H1 (cell line): Measurements from ENCODE around the gene PALD1. TPM values are rescaled to one million over a fixed set of nuclear protein-coding genes. Genes with fewer than 3 reads are reported as not detected.

ENCODE experiments used
- CTCF ChIA-PET: fragments of 300-600 bp; sonication (Branson Sonifier 250); formaldehyde crosslinking; loops from one replicate; lab custom pipeline; 2021; ENCODE audit not compliant: partially characterized antibody; lab: Charles Lee
- POLR2A ChIA-PET: fragments of 300-600 bp; sonication (Branson Sonifier 250); formaldehyde crosslinking; loops from one replicate; lab custom pipeline; 2021; ENCODE audit warnings: inconsistent platforms; ENCODE audit not compliant: partially characterized antibody; lab: Charles Lee
- DNase-seq, 2 experiments: peaks; one replicate each; pipeline versions ENCODE4 v3.0.0 to v3.0.0-alpha.2; 2010 to 2022; ENCODE audit warnings: low spot score in 2 of 2, low read depth in 1 of 2, mixed read lengths in 1 of 2
- FAIRE-seq: peaks from 2 replicates; lab custom pipeline; 2011; peaks lifted over from hg19 to GRCh38; lab: Jason Lieb, UNC
- H2AFZ ChIP-seq: 2 replicates; pipeline ENCODE4 v1.8.1; 2012; ENCODE audit warnings: low read length, inconsistent platforms
- H2AK5ac ChIP-seq: 2 replicates; pipeline ENCODE4 v1.6.1; 2013; ENCODE audit warnings: low read depth, low read length
- H2BK120ac ChIP-seq: replicated peaks from 2 replicates; pipeline ENCODE3; 2013; ENCODE audit warnings: low read depth, low read length, inconsistent platforms
- H2BK12ac ChIP-seq: 2 replicates; pipeline ENCODE4 v1.6.1; 2013; ENCODE audit warnings: low read depth, low read length
- H2BK15ac ChIP-seq: 2 replicates; pipeline ENCODE4 v1.6.1; 2013; ENCODE audit warnings: low read length
- H2BK20ac ChIP-seq: 2 replicates; pipeline ENCODE4 v1.6.1; 2013; ENCODE audit warnings: low read length
- H2BK5ac ChIP-seq: 2 replicates; pipeline ENCODE4 v1.6.1; 2013; ENCODE audit warnings: low read depth, low read length
- H3K14ac ChIP-seq: 2 replicates; pipeline ENCODE4 v1.6.1; 2013; ENCODE audit warnings: inconsistent platforms; ENCODE audit not compliant: insufficient read length
- H3K18ac ChIP-seq: 2 replicates; pipeline ENCODE4 v1.6.1; 2013; ENCODE audit warnings: low read length; ENCODE audit errors: extremely low read depth
- H3K23ac ChIP-seq: 2 replicates; pipeline ENCODE4 v1.6.1; 2013; ENCODE audit warnings: inconsistent platforms; ENCODE audit not compliant: insufficient read length
- H3K23me2 ChIP-seq: 2 replicates; pipeline ENCODE4 v1.6.1; 2013; ENCODE audit warnings: low read depth, low read length
- H3K27ac ChIP-seq: 2 replicates; pipeline ENCODE4 v1.6.1; 2011; ENCODE audit warnings: low read depth, low read length, inconsistent platforms
- H3K27me3 ChIP-seq, 4 experiments: replicated peaks in 1 of 4; 1 replicate in 1 of 4; 2 replicates in 3 of 4; pipeline versions ENCODE4 v1.6.1 to v1.8.1; 2011 to 2013; ENCODE audit warnings: low read length in 3 of 4, mild to moderate bottlenecking in 3 of 4, inconsistent platforms in 2 of 4, mixed read lengths in 2 of 4, moderate library complexity in 1 of 4; ENCODE audit not compliant: control insufficient read depth in 3 of 4, insufficient read depth in 3 of 4; ENCODE audit errors: extremely low read depth in 1 of 4
- H3K36me3 ChIP-seq, 4 experiments: 2 replicates each; pipeline versions ENCODE4 v1.6.1 to v1.8.1; 2011 to 2013; ENCODE audit warnings: mild to moderate bottlenecking in 4 of 4, low read length in 3 of 4, moderate library complexity in 2 of 4, control low read depth in 1 of 4, inconsistent platforms in 1 of 4; ENCODE audit not compliant: insufficient read depth in 4 of 4, control insufficient read depth in 2 of 4
- H3K4ac ChIP-seq: replicated peaks from 2 replicates; pipeline ENCODE3; 2013; ENCODE audit warnings: low read length, low read depth, mixed read lengths, inconsistent platforms; ENCODE audit not compliant: insufficient read length
- H3K4me1 ChIP-seq, 4 experiments: replicated peaks in 1 of 4; 1 replicate in 1 of 4; 2 replicates in 3 of 4; pipeline versions ENCODE4 v1.6.1 to v1.8.1; 2011 to 2013; ENCODE audit warnings: low read length in 3 of 4, inconsistent platforms in 2 of 4, mixed read lengths in 1 of 4; ENCODE audit not compliant: insufficient read depth in 4 of 4, control insufficient read depth in 3 of 4
- H3K4me2 ChIP-seq, 2 experiments: 2 replicates each; pipeline versions ENCODE4 v1.6.1 to v1.8.1; 2011 to 2013; ENCODE audit warnings: low read depth in 2 of 2, low read length in 2 of 2, control low read depth in 1 of 2, inconsistent platforms in 1 of 2, mild to moderate bottlenecking in 1 of 2; ENCODE audit not compliant: insufficient read depth in 1 of 2
- H3K4me3 ChIP-seq, 4 experiments: fragments of 200-600, 300-600 bp in 1 of 4; sonication (generic), shearing (Covaris generic), sonication (Bioruptor Twin) in 1 of 4; 2 replicates each; pipeline versions ENCODE4 v1.5.1 to v1.8.1; 2011 to 2016; ENCODE audit warnings: low read length in 4 of 4, low read depth in 3 of 4, control low read depth in 2 of 4, inconsistent platforms in 2 of 4, mild to moderate bottlenecking in 2 of 4, mixed read lengths in 1 of 4, moderate library complexity in 1 of 4; ENCODE audit not compliant: insufficient read depth in 2 of 4; ENCODE audit errors: extremely low read depth in 1 of 4
- H3K56ac ChIP-seq: replicated peaks from 2 replicates; pipeline ENCODE3; 2013; ENCODE audit warnings: low read depth, mild to moderate bottlenecking, mixed read lengths, low read length, inconsistent platforms; ENCODE audit not compliant: insufficient read length
- H3K79me1 ChIP-seq: 2 replicates; pipeline ENCODE4 v1.6.1; 2013; ENCODE audit warnings: low read depth, low read length, control low read depth
- H3K79me2 ChIP-seq, 2 experiments: 2 replicates each; pipeline versions ENCODE4 v1.6.1 to v1.8.1; 2012 to 2013; ENCODE audit warnings: low read length in 2 of 2, mild to moderate bottlenecking in 2 of 2, inconsistent platforms in 1 of 2; ENCODE audit not compliant: insufficient read depth in 2 of 2, control insufficient read depth in 1 of 2
- H3K9ac ChIP-seq, 4 experiments: replicated peaks in 1 of 4; 1 replicate in 1 of 4; 2 replicates in 3 of 4; pipeline versions ENCODE4 v1.6.1 to v1.8.1; 2011 to 2013; ENCODE audit warnings: low read depth in 3 of 4, low read length in 3 of 4, control low read depth in 2 of 4, mild to moderate bottlenecking in 2 of 4, moderate library complexity in 2 of 4, inconsistent platforms in 1 of 4; ENCODE audit errors: extremely low read depth in 1 of 4
- H3K9me3 ChIP-seq, 2 experiments: 2 replicates each; pipeline versions ENCODE4 v1.6.1 to v1.8.1; 2012 to 2013; ENCODE audit warnings: mild to moderate bottlenecking in 2 of 2, moderate library complexity in 2 of 2, control low read depth in 1 of 2, inconsistent platforms in 1 of 2, low read depth in 1 of 2, low read length in 1 of 2, mixed read lengths in 1 of 2; ENCODE audit not compliant: insufficient read depth in 2 of 2
- H4K20me1 ChIP-seq, 2 experiments: replicated peaks in 1 of 2; 2 replicates each; pipeline versions ENCODE3 to v1.8.1; 2011 to 2013; ENCODE audit warnings: inconsistent platforms in 2 of 2, low read length in 2 of 2, mild to moderate bottlenecking in 1 of 2; ENCODE audit not compliant: insufficient read depth in 2 of 2, control insufficient read depth in 1 of 2
- H4K5ac ChIP-seq: 2 replicates; pipeline ENCODE4 v1.6.1; 2013; ENCODE audit warnings: low read length, low read depth, mixed read lengths, inconsistent platforms; ENCODE audit not compliant: insufficient read length
- H4K8ac ChIP-seq: 2 replicates; pipeline ENCODE4 v1.8.0; 2013; ENCODE audit warnings: mild to moderate bottlenecking, moderate library complexity, low read length, inconsistent platforms; ENCODE audit not compliant: insufficient read depth; ENCODE audit errors: extremely low read depth
- H4K91ac ChIP-seq: replicated peaks from 2 replicates; pipeline ENCODE3; 2013; ENCODE audit warnings: low read length, mixed read lengths, inconsistent platforms; ENCODE audit not compliant: insufficient read length
- BRCA1 ChIP-seq: IDR thresholded peaks from 2 replicates; pipeline ENCODE4 v1.6.1; 2012; ENCODE audit warnings: low read depth, low read length, improper control_type of control experiment
- CBX8 ChIP-seq: fragments of 300-800, 300-1000 bp; sonication (generic); IDR thresholded peaks from 2 replicates; pipeline ENCODE4 v1.7.1; 2016; ENCODE audit warnings: low read depth, low read length, borderline replicate concordance
- EZH2 ChIP-seq: fragments of 200-600 bp; sonication (generic); IDR thresholded peaks from 2 replicates; pipeline ENCODE4 v1.7.1; 2012; ENCODE audit warnings: low read depth, mild to moderate bottlenecking, moderate library complexity, low read length, inconsistent platforms; ENCODE audit not compliant: severe bottlenecking
- GTF2F1 ChIP-seq: IDR thresholded peaks from 2 replicates; pipeline ENCODE4 v1.6.1; 2012; ENCODE audit warnings: low read depth, low read length, improper control_type of control experiment, borderline replicate concordance
- POLR2A ChIP-seq, 2 experiments: IDR thresholded peaks; 1 replicate in 1 of 2; 2 replicates in 1 of 2; pipeline ENCODE4 v1.6.1; 2011; ENCODE audit warnings: low read depth in 2 of 2, low read length in 2 of 2, mild to moderate bottlenecking in 2 of 2; ENCODE audit errors: control extremely low read depth in 1 of 2
- SP1 ChIP-seq: IDR thresholded peaks from 2 replicates; pipeline ENCODE4 v1.6.1; 2011; ENCODE audit warnings: low read depth, low read length
- SRF ChIP-seq: IDR thresholded peaks from 2 replicates; pipeline ENCODE4 v1.6.1; 2011; ENCODE audit warnings: mild to moderate bottlenecking, low read depth, low read length, moderate library complexity
- TAF7 ChIP-seq: optimal IDR thresholded peaks from 2 replicates; pipeline ENCODE3; 2011; ENCODE audit warnings: low read depth, mild to moderate bottlenecking, inconsistent platforms, low read length, moderate library complexity, borderline replicate concordance
- WGBS, 2 experiments: shearing (Covaris generic) in 1 of 2; methylation state at CpG; one replicate each; pipeline versions ENCODE4 v1.1.6 to v1.1.7; 2013 to 2015; ENCODE audit warnings: low lambda C conversion rate in 2 of 2, mixed read lengths in 2 of 2, inconsistent platforms in 1 of 2, low coverage in 1 of 2, missing lambda C conversion rate in 1 of 2; ENCODE audit not compliant: insufficient replicate concordance in 2 of 2, insufficient coverage in 1 of 2, insufficient read length in 1 of 2; ENCODE audit errors: extremely low coverage in 1 of 2, missing lambda C conversion rate in 1 of 2; 5-methylcytosine and 5-hydroxymethylcytosine counted together
- polyA plus RNA-seq, 7 experiments: library from polyadenylated mRNA; depleted of rRNA in 3 of 7; stranded (reverse) in 5 of 7; unstranded in 2 of 7; fragments of >200 nt in 5 of 7; fragments of 200-250 nt in 2 of 7; gene quantifications; 1 replicate in 5 of 7; 2 replicates in 1 of 7; 4 replicates in 1 of 7; pipeline versions ENCODE4 v1.2.1 to v1.2.3, GENCODE V29; 2011 to 2013; ENCODE audit warnings: missing spikeins in 2 of 7, mixed read lengths in 2 of 7
- total RNA-seq: library from RNA; stranded (reverse); fragmentation: NEBNext Ultra II Directional; extraction: Animal tissue kit (Norgen Biotek cat#: 25700); gene quantifications from 2 replicates; pipeline ENCODE4 v1.2.1, GENCODE V29; 2021

PALD1 gene
- total and polyA plus RNA-seq, 2 of the 8 experiments (the other 6 are each of a cell fraction or from before 2014, with no cell fraction given) = 13.3 to 32.8 TPM

GRCh38 chr10:70540789-70541360 lies 62.3 kb downstream of the PALD1 start:
- no peak overlapping the region for H2BK20ac ChIP-seq
- no peaks in the 10 kb centered on the region for H3K79me2 ChIP-seq
- no peak overlapping the region for H2BK12ac ChIP-seq
- H4K5ac ChIP-seq = no peak overlapping the region
- H2AFZ ChIP-seq = no peak overlapping the region
- WGBS, 2 experiments = 91% methylated on average over 15 of the region's 15 CpGs; no CpG with 5 or more reads in 1 of the 2 experiments
- no peak overlapping the region for H4K91ac ChIP-seq
- TF ChIP-seq GTF2F1 = no peak
- no peak for TF ChIP-seq CBX8
- no peak for TF ChIP-seq TAF7
- no peak for TF ChIP-seq BRCA1
- no peak for TF ChIP-seq POLR2A (IDR thresholded peaks at IDR 0.05; ENCODE audit: control extremely low read depth in 1 of 2, low read depth in 2 of 2, low read length in 2 of 2)
- TF ChIP-seq EZH2 = no peak
- no peak for TF ChIP-seq SRF
- no peak for TF ChIP-seq SP1
- H3K9me3 ChIP-seq = no peaks in the 10 kb centered on the region
- H3K23me2 ChIP-seq = peaks cover 6% of the 10 kb centered on the region; the same call in 1 of the 2 replicates
- H3K27me3 ChIP-seq = no peaks in the 10 kb centered on the region
- H3K4me2 ChIP-seq = no peak overlapping the region
- H3K23ac ChIP-seq = no peak overlapping the region
- CTCF ChIA-PET = interaction anchor here (0.6 to 26.8 kb wide), 26 partner anchors 9 to 338 kb away, joined by 3 to 908 read pairs (median 4); partner anchors contain the start of gene PALD1
- H4K8ac ChIP-seq = no peak overlapping the region; the same call in 1 of the 2 replicates
- H3K56ac ChIP-seq = no peak overlapping the region
- no peak overlapping the region for H2BK120ac ChIP-seq
- H3K79me1 ChIP-seq = no peaks in the 10 kb centered on the region
- POLR2A ChIA-PET = interaction anchor here (0.7 kb wide), 1 partner anchor 79 kb away, joined by 3 read pairs; no protein-coding TSS in a partner anchor
- FAIRE-seq (no peak), DNase-seq (no peak)
- no peak overlapping the region for H3K4ac ChIP-seq
- H3K4me1 ChIP-seq = peaks cover 3 to 9% (median 6%) of the 10 kb centered on the region in 4 experiments; a peak in 4 of 7 replicates
- no peak overlapping the region for H3K27ac ChIP-seq
- peaks cover 3 to 9% of the 10 kb centered on the region in 2 experiments for H4K20me1 ChIP-seq
- H3K36me3 ChIP-seq = peaks cover 0 to 2% (median 0%) of the 10 kb centered on the region in 4 experiments; a peak in 2 of 8 replicates
- H2AK5ac ChIP-seq = no peak overlapping the region
- no peak overlapping the region for H2BK5ac ChIP-seq
- H3K9ac ChIP-seq = no peak overlapping the region
- no peak overlapping the region for H2BK15ac ChIP-seq
- H3K4me3 ChIP-seq = no peak overlapping the region
- H3K18ac ChIP-seq = no peak overlapping the region
- H3K14ac ChIP-seq = no peak overlapping the region
